Chondrocyte (in vitro differentiated cells): ENCODE measurements around the gene U2AF2. TPM values are rescaled to one million over a fixed set of nuclear protein-coding genes. Genes with fewer than 3 reads are reported as not detected.
A peak's percentile ranks its signal among the peaks of the same experiment; 100 is the strongest.

ENCODE experiments used
- DNase-seq: peaks from one replicate; pipeline ENCODE4 v3.0.0; 2021; ENCODE audit warnings: mixed read lengths, low spot score
- H3K27ac Mint-ChIP-seq: one replicate; pipeline ENCODE4 v1.8.0; 2021; ENCODE audit warnings: mild to moderate bottlenecking, moderate library complexity, mixed read lengths; ENCODE audit not compliant: unreplicated experiment
- H3K27me3 Mint-ChIP-seq: 2 replicates; pipeline ENCODE4 v1.8.0; 2021; ENCODE audit warnings: low read depth, mixed read lengths
- H3K36me3 Mint-ChIP-seq: 2 replicates; pipeline ENCODE4 v1.8.0; 2021; ENCODE audit warnings: low read depth, mixed read lengths
- H3K4me1 Mint-ChIP-seq: 2 replicates; pipeline ENCODE4 v1.8.0; 2021; ENCODE audit warnings: low read depth, mild to moderate bottlenecking, mixed read lengths
- H3K4me3 Mint-ChIP-seq: one replicate; pipeline ENCODE4 v1.8.0; 2021; ENCODE audit warnings: mild to moderate bottlenecking, moderate library complexity, mixed read lengths; ENCODE audit not compliant: unreplicated experiment
- H3K9me3 Mint-ChIP-seq: 2 replicates; pipeline ENCODE4 v1.8.0; 2021; ENCODE audit warnings: low read depth, mixed read lengths
- CTCF ChIP-seq: fragments of 200-600 bp; sonication (generic); IDR thresholded peaks from 2 replicates; pipeline ENCODE4 v1.5.0; 2021; ENCODE audit warnings: antibody characterized with exemption, mild to moderate bottlenecking, moderate library complexity
- total RNA-seq: library from RNA; stranded (reverse); gene quantifications from 3 replicates; pipeline ENCODE4 v1.2.1, GENCODE V29; 2021

The U2AF2 gene
- total RNA-seq, 1 donor from 2014 or later = 129 TPM

- TF ChIP-seq CTCF = no peak
- Mint-ChIP-seq H3K4me1 (peaks cover 9% of the 10 kb centered on the region), H3K9me3 (peaks cover 2% of the 10 kb centered on the region), H3K36me3 (peaks cover 9% of the 10 kb centered on the region), H3K27me3 (no peaks in the 10 kb centered on the region), H3K27ac (no peak overlapping the region), H3K4me3 (no peak overlapping the region)
- DNase-seq = no peak
Observed at GRCh38 chr19:55614711-55615542, 39.9 kb upstream of the U2AF2 start.

DNA sequence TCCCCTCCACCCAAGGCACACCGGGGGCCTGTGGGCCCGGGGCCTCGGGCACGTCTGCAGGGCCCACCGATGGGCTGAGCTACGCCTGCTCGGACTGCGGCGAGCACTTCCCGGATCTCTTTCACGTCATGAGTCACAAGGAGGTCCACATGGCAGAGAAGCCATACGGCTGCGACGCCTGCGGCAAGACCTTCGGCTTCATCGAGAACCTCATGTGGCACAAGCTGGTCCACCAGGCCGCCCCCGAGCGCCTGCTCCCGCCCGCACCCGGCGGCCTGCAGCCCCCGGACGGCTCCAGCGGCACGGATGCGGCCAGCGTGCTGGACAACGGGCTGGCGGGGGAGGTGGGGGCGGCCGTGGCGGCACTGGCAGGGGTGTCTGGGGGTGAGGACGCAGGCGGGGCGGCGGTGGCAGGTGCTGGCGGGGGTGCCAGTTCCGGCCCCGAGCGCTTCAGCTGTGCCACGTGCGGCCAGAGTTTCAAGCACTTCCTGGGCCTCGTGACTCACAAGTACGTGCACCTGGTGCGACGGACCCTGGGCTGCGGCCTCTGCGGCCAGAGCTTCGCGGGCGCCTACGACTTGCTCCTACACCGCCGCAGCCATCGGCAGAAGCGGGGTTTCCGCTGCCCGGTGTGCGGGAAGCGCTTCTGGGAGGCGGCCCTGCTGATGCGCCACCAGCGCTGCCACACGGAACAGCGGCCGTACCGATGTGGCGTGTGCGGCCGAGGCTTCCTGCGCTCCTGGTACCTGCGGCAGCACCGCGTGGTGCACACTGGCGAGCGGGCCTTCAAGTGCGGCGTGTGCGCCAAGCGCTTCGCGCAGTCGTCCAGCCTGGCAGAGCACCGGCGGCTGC lies 39.1 kb upstream of the U2AF2 start:
- no peaks in the 10 kb centered on the region for H3K27me3 Mint-ChIP-seq
- no peaks in the 10 kb centered on the region for H3K9me3 Mint-ChIP-seq
- peaks cover 5% of the 10 kb centered on the region for H3K4me1 Mint-ChIP-seq
- TF ChIP-seq CTCF = no peak
- no peak for DNase-seq
- H3K4me3 Mint-ChIP-seq = no peak overlapping the region
- no peak overlapping the region for H3K27ac Mint-ChIP-seq
- H3K36me3 Mint-ChIP-seq = peaks cover 8% of the 10 kb centered on the region

DNA sequence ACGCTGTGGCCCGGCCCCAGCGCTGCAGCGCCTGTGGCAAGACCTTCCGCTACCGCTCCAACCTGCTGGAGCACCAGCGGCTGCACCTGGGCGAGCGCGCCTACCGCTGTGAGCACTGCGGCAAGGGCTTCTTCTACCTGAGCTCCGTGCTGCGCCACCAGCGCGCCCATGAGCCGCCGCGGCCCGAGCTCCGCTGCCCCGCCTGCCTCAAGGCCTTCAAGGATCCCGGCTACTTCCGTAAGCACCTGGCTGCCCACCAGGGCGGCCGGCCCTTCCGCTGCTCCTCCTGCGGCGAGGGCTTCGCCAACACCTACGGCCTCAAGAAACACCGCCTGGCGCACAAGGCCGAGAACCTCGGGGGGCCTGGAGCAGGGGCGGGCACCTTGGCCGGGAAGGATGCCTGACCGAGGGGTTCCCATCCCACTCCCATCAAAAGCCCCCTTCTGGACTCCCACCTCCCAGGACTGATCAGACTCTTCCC lies 38.4 kb upstream of the U2AF2 start:
- peaks cover under 1% of the 10 kb centered on the region for H3K4me1 Mint-ChIP-seq
- DNase-seq = no peak

GRCh38 chr19:55617426-55617825 lies 37.4 kb upstream of the U2AF2 start:
- Mint-ChIP-seq H3K27me3 (no peaks in the 10 kb centered on the region), H3K27ac (peak overlapping the region; percentile 33), H3K4me1 (no peaks in the 10 kb centered on the region), H3K4me3 (no peak overlapping the region), H3K36me3 (peaks cover 11% of the 10 kb centered on the region), H3K9me3 (no peaks in the 10 kb centered on the region)
- no peak for TF ChIP-seq CTCF
- no peak for DNase-seq

More for the DNA sequence above, 38.4 kb upstream of the U2AF2 start:
- Mint-ChIP-seq H3K9me3 (no peaks in the 10 kb centered on the region), H3K27me3 (no peaks in the 10 kb centered on the region), H3K36me3 (peaks cover 11% of the 10 kb centered on the region), H3K4me3 (no peak overlapping the region), H3K27ac (no peak overlapping the region)
- TF ChIP-seq CTCF = no peak

DNA sequence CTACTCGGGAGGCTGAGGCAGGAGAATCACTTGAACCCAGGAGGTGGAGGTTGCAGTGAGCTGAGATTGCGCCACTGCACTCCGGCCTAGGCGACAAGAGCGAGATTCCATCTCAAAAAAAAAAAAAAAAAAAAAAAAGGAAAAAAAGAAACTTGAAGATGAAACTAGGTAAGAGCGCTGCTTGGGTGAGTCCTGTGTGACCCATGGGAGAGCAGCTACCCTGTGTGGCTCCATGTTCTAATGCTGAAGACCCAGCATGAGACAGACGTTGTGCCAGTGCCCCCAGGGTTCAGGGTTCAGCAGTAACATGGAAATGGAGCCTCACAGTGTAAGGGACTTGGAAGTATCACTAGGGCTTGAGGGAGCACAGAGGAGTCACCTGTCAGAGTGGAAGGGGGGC lies 36.4 kb upstream of the U2AF2 start:
- TF ChIP-seq CTCF = no peak
- no peaks in the 10 kb centered on the region for H3K27me3 Mint-ChIP-seq
- H3K27ac Mint-ChIP-seq = no peak overlapping the region
- no peak for DNase-seq
- peaks cover 11% of the 10 kb centered on the region for H3K36me3 Mint-ChIP-seq
- peaks cover 4% of the 10 kb centered on the region for H3K4me1 Mint-ChIP-seq
- H3K4me3 Mint-ChIP-seq = no peak overlapping the region
- H3K9me3 Mint-ChIP-seq = no peaks in the 10 kb centered on the region
